OCI-LY1 (cell line): Measurements from ENCODE around the gene PPIF.

Experiments used
- H2AFZ ChIP-seq: fragments of 200-600 bp; sonication (generic), shearing (Covaris generic); 2 replicates; pipeline ENCODE4 v1.6.0; 2014; ENCODE audit warnings: antibody characterized with exemption, mild to moderate bottlenecking, low read length
- H3F3A ChIP-seq: fragments of 200-600 bp; sonication (generic), shearing (Covaris generic); 2 replicates; pipeline ENCODE4 v1.6.0; 2014; ENCODE audit warnings: mild to moderate bottlenecking, antibody characterized with exemption, low read length, moderate library complexity; ENCODE audit not compliant: insufficient read depth
- H3K27ac ChIP-seq: fragments of 200-600 bp; sonication (generic); 2 replicates; pipeline ENCODE4 v1.5.1; 2014; ENCODE audit warnings: low read length, mixed run types, mild to moderate bottlenecking, low read depth; ENCODE audit not compliant: poor library complexity, severe bottlenecking
- H3K27me3 ChIP-seq: fragments of 200-600 bp; sonication (generic); 2 replicates; pipeline ENCODE4 v1.6.0; 2014; ENCODE audit warnings: antibody characterized with exemption, mild to moderate bottlenecking, low read length, moderate library complexity; ENCODE audit not compliant: insufficient read depth
- H3K36me3 ChIP-seq: fragments of 200-600 bp; sonication (generic); 2 replicates; pipeline ENCODE4 v1.6.1; 2014; ENCODE audit warnings: mild to moderate bottlenecking, antibody characterized with exemption, low read length, moderate library complexity, mixed read lengths; ENCODE audit not compliant: insufficient read depth
- H3K4me1 ChIP-seq: fragments of 200-600 bp; sonication (generic); 2 replicates; pipeline ENCODE4 v1.5.1; 2014; ENCODE audit warnings: mild to moderate bottlenecking, low read length, moderate library complexity; ENCODE audit not compliant: insufficient read depth, severe bottlenecking
- H3K4me2 ChIP-seq: fragments of 200-600 bp; sonication (generic), shearing (Covaris generic); 2 replicates; pipeline ENCODE4 v1.6.1; 2014; ENCODE audit warnings: low read length
- H3K4me3 ChIP-seq: fragments of 200-600 bp; sonication (generic); 2 replicates; pipeline ENCODE4 v1.5.1; 2014; ENCODE audit warnings: low read length, low read depth, mild to moderate bottlenecking, mixed read lengths; ENCODE audit not compliant: poor library complexity, severe bottlenecking
- H3K79me2 ChIP-seq: fragments of 200-600 bp; shearing (Covaris generic); 2 replicates; pipeline ENCODE4 v1.6.1; 2016; ENCODE audit warnings: mixed run types, low read length, mixed read lengths; ENCODE audit not compliant: insufficient read depth
- H3K9ac ChIP-seq: fragments of 200-600 bp; sonication (generic), shearing (Covaris generic); 2 replicates; pipeline ENCODE4 v1.6.1; 2014; ENCODE audit warnings: mild to moderate bottlenecking, low read length, mixed read lengths
- H3K9me2 ChIP-seq: fragments of 200-600 bp; sonication (generic), shearing (Covaris generic); 2 replicates; pipeline ENCODE4 v1.6.1; 2014; ENCODE audit warnings: low read depth, mild to moderate bottlenecking, low read length, mixed read lengths
- H3K9me3 ChIP-seq: fragments of 200-600 bp; shearing (Covaris generic); 2 replicates; pipeline ENCODE4 v1.6.1; 2014; ENCODE audit warnings: low read length, mixed read lengths
- H4K20me1 ChIP-seq: fragments of 200-600 bp; sonication (generic), shearing (Covaris generic); 2 replicates; pipeline ENCODE4 v1.6.0; 2016; ENCODE audit warnings: mild to moderate bottlenecking, low read length; ENCODE audit not compliant: insufficient read depth
- CTCF ChIP-seq: fragments of 200-600 bp; sonication (generic), shearing (Covaris generic); IDR thresholded peaks from 2 replicates; pipeline ENCODE4 v1.5.1; 2017; ENCODE audit warnings: mild to moderate bottlenecking, antibody characterized with exemption, low read length, moderate library complexity, mixed read lengths
- EZH2 ChIP-seq: fragments of 200-600 bp; sonication (generic), shearing (Covaris generic); IDR thresholded peaks from 2 replicates; pipeline ENCODE4 v1.8.0; 2017; ENCODE audit warnings: borderline replicate concordance, mixed run types, mild to moderate bottlenecking, antibody characterized with exemption, low read length, moderate library complexity, mixed read lengths

Gene PPIF

GRCh38 chr10:79397051-79397450 is 49.8 kb downstream of the PPIF start:
- no peak overlapping the region for H3K4me2 ChIP-seq
- no peaks in the 10 kb centered on the region for H3K79me2 ChIP-seq
- TF ChIP-seq EZH2, result no peak
- no peak for TF ChIP-seq CTCF
- H2AFZ ChIP-seq, result no peak overlapping the region
- H3K9me3 ChIP-seq, result no peaks in the 10 kb centered on the region
- H4K20me1 ChIP-seq, result no peaks in the 10 kb centered on the region
- H3K9me2 ChIP-seq, result no peaks in the 10 kb centered on the region
- H3K27ac ChIP-seq, result no peak overlapping the region
- no peak overlapping the region for H3K4me3 ChIP-seq
- no peak overlapping the region for H3K9ac ChIP-seq
- H3K27me3 ChIP-seq, result no peaks in the 10 kb centered on the region
- H3K4me1 ChIP-seq, result no peaks in the 10 kb centered on the region
- no peaks in the 10 kb centered on the region for H3F3A ChIP-seq
- H3K36me3 ChIP-seq, result no peaks in the 10 kb centered on the region

GRCh38 chr10:79397575-79398303 is 50.5 kb downstream of the PPIF start:
- H3K9ac ChIP-seq, result no peak overlapping the region
- H3K27me3 ChIP-seq, result no peaks in the 10 kb centered on the region
- no peaks in the 10 kb centered on the region for H3K36me3 ChIP-seq
- H3K4me2 ChIP-seq, result no peak overlapping the region
- no peaks in the 10 kb centered on the region for H3F3A ChIP-seq
- H3K27ac ChIP-seq, result no peak overlapping the region
- no peaks in the 10 kb centered on the region for H3K9me2 ChIP-seq
- H2AFZ ChIP-seq, result no peak overlapping the region
- H3K79me2 ChIP-seq, result no peaks in the 10 kb centered on the region
- no peaks in the 10 kb centered on the region for H3K4me1 ChIP-seq
- TF ChIP-seq CTCF (no peak), EZH2 (no peak)
- H4K20me1 ChIP-seq, result no peaks in the 10 kb centered on the region
- no peaks in the 10 kb centered on the region for H3K9me3 ChIP-seq
- H3K4me3 ChIP-seq, result no peak overlapping the region

GRCh38 chr10:79398642-79399041 is 51.4 kb downstream of the PPIF start:
- TF ChIP-seq CTCF, result no peak
- no peak for TF ChIP-seq EZH2
- H3K4me2 ChIP-seq, result no peak overlapping the region
- no peaks in the 10 kb centered on the region for H4K20me1 ChIP-seq
- H3K36me3 ChIP-seq, result no peaks in the 10 kb centered on the region
- H3F3A ChIP-seq, result no peaks in the 10 kb centered on the region
- H3K79me2 ChIP-seq, result no peaks in the 10 kb centered on the region
- no peak overlapping the region for H3K9ac ChIP-seq
- no peaks in the 10 kb centered on the region for H3K4me1 ChIP-seq
- H2AFZ ChIP-seq, result no peak overlapping the region
- H3K9me3 ChIP-seq, result no peaks in the 10 kb centered on the region
- no peak overlapping the region for H3K27ac ChIP-seq
- H3K27me3 ChIP-seq, result no peaks in the 10 kb centered on the region
- no peaks in the 10 kb centered on the region for H3K9me2 ChIP-seq
- no peak overlapping the region for H3K4me3 ChIP-seq
